ENCODE measurements around the gene ARX. TPM values are rescaled to one million over a fixed set of nuclear protein-coding genes. Genes with fewer than 3 reads are reported as not detected.

ARX gene
- total RNA-seq, 1 donor from 2014 or later = not detected

DNA sequence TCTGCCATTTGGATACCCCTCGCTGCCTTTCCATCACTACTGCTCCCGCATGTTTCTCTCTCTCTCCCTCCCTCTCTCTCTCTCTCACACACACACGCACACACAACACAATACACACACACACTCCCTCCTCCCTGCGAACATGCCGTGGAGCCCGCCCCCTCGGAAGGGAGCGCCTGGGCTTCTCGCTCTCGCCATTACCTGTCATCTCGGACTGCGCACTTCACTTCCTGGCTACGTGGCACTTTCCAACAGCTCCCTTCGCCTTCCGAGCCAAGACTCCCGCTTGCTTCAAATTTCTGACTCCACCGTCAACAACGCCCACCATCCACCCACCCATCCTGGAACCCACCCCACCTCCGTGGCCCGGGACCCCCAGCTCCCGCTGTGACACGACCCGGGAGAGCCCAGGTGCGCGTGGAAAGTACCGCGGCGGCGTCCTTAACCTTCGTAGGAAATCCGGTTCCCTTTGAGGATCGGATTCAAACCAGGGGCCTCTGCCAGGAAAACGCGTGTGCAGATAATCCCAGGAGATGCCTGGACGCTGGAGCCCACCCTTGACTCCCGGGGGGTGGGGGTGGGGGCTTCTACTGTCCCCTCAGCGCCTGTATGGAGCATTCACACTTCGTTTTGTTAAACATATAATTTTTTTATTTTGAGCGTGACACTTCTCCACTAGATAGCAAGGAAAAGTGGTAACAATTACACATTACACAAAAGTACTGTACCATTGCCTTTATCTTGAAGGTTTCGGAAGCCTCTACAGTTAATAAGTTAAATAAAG, 12.5 kb downstream of the ARX start:
- intact Hi-C loops (cut with micrococcal nuclease) = loop anchor here (5.0 kb wide), 1 partner anchor 1671 kb away; the partner anchor contains the start of gene PTCHD1

DNA sequence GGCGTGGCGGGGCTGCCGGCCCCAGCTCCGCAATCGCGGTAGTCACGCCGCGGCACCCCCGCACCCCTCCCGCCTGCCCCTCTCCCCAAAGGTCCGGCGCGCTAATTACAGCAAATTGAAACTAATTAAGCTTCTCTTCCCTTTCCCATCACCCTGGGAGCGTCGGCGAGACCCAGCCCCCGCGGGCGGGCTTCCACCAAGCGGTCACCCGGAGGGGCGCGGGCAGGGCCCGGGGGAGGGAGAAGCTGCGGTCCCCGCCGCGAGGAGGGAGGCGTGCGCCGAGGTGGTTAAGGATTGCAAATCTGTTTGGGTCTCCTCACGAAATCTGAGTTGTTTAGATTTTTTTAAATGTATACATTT, 13.1 kb downstream of the ARX start:
- intact Hi-C loops (cut with micrococcal nuclease) = loop anchor here (5.0 kb wide), 1 partner anchor 1670 kb away; the partner anchor contains the start of gene PTCHD1

DNA sequence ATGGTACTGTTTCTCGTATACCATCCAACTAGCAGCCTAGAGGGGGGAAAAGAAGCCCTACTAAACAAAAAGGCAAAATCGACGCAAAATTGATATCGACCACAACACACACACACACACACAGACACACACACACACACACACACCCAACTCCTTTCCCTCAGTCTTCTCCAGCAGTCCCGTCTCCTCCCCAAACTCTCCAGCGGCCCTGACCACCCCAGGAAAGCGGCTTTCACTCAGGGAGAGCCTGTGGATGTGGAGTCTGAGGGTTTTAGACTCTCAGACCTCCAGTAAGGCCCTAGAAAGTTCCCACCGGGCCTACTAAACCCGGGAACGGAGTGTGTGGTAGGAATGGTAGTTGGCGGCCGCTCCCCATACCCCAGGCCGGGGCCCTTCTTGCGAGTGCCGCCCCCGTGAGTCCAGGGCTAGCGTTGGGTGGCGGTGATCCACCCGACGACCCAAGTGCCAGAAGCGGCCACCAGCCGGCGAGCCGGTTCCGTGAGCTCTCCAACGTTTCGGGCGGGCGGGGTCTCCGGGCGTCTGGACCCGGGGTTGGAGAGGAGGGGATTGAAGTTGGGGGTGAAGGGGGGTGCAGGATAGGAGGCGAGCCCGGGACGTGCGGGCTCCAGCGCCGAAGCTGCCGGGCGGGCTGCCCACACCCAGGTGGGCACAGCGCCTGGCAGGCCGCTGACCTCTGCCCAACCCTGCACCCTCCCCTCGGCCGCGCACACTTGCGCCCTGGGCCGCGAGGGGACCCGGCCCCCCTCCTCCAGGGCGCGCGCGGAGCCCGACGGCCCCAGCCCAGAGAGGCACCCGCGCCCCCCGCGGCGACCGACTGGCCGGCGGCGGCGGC, 13.7 kb downstream of the ARX start:
- intact Hi-C loops (cut with micrococcal nuclease) = loop anchor here (5.0 kb wide), 1 partner anchor 1670 kb away; the partner anchor contains the start of gene PTCHD1

DNA sequence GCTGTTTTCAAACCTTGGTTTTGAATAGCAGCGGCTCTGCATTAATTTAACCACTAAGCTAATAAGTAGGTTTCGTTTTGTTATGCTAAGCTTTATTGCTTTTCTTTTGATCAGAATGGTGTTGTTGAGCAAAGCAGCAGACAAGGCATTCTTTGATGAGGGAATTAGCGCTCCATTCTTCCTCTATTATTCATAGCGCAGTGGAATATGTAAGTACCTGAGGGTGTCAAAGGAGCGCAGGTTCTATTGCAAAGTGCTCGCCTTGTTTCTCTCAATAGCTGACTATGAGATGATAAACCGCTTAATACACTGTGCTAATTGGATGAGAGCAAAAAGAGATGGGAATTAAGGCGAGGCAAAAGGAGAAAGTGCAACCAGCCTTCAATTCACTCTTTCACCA, 16.3 kb downstream of the ARX start:
- intact Hi-C loops (cut with micrococcal nuclease) = no loop called here

DNA sequence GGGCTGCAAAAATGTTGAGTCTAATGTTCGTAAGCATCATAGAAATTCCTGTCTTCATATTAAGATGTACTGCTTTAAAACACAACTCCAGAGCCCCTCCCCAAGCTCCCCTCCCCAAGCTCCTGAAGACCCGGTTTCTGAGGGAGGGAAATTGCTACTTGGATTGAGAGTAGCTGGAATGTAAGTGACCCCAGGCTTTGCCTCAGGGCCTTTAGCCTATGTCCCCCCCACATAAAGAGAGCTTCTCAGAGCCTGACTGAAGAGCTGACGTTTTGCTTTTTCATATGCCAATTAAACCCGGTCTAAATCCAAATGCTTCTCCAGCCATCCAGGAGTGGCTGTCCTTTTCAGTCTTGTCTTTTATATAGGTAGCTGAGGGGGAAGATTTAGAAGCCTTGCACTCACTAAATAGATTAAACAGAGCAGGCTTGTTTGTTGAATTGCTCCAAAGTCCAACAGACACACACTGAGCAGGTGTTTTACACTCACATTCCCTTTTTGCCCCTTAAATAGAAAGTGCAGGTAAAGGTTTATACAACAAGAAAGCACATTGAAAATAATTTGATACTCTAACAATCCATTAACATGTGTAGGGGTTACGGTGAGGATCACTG, 19.6 kb downstream of the ARX start:
- intact Hi-C loops (cut with micrococcal nuclease) = no loop called here

DNA sequence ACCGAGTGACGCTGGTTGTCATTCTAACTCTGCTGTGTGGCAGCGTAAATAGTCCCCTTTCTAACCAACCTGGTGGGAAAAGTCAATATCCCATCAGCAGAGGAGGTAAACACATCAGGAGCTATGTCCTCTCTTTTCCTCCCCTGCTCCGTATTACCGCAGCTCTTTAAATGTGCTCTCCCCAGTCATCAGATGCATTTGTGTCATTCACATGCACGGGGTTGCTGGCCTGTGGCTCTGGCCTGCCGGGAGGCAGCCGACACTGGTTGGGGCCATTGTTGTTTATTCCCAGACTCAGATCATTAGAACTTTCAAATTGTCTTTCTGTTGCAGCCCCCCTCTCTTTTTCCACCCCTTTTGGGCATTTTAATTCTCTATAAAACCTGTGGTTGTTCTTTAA, 21.9 kb downstream of the ARX start:
- intact Hi-C loops (cut with micrococcal nuclease) = no loop called here

DNA sequence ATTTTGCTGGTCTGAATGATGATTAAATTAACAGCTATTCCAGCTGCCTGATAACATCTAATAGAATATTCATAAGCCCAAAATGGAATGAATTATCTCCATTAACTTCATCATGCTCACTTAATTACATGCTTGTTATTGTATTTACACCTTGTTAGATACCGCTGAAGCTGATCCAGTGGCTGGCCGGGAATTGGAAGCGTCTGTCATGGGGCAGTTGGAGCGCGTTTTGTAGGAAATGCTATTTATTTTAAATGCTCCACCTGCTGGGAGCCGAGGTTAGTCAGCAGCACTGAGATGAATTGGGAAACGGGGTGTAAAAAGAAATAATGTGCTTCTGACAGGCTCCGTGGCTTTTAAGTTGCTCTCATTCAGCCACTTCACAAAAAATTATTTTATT, 25.2 kb downstream of the ARX start:
- intact Hi-C loops (cut with micrococcal nuclease) = no loop called here

DNA sequence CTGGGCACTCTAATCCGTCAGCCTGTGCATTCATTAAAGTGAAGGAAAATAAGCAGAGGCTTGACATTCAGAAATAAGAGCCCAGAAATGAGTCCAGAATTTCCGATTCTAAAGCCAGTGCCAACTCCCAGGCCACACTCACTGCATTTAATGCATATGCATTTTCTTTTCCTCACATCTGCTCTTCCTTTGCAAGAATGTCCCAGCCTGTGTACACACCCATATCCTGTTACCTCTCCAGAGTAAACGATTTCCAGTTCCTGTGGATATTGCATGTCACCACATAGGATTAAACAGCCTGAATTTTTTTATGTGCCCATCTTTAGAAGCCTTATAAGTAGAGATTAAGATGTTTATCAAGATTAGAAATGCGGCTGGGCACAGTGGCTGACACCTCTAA, 27.5 kb downstream of the ARX start:
- intact Hi-C loops (cut with micrococcal nuclease) = no loop called here

DNA sequence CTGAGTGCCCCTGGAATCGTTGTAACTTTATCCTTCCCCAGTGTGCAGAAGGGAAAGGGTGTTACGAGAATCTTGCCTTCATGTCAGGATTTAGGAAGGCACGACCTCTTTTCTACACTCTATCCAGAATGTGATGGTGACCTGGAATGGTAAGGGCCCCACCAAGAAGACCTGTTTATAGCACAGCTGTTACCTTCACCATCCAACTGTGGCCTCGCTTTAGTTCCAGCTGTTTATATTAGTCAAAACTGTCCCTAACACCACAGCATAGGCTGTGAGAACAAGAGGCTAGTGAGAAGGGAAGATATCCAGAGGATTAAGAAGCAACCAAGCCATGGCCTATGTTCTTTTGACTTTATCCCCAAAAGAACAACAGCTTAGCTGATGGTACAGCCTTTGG, 28.0 kb downstream of the ARX start:
- intact Hi-C loops (cut with micrococcal nuclease) = no loop called here

DNA sequence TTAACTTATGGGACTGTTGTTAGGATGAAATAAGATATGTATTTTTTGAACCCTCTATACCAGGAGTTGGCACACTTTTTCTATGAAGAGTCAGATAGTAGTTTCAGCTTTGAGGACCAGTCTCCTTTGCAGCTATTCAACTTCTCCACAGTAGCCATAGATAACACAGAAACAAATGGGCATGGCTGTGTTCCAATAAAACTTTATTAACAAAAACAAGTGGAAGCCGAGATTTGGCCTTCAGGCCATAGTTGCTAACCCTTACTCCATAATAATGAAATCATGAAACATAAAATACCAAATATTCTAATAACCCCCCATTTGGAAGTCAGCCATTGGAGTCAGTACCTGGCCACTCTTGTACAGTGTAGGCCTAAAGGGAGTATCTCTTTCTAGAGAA, 30.6 kb downstream of the ARX start:
- intact Hi-C loops (cut with micrococcal nuclease) = no loop called here

DNA sequence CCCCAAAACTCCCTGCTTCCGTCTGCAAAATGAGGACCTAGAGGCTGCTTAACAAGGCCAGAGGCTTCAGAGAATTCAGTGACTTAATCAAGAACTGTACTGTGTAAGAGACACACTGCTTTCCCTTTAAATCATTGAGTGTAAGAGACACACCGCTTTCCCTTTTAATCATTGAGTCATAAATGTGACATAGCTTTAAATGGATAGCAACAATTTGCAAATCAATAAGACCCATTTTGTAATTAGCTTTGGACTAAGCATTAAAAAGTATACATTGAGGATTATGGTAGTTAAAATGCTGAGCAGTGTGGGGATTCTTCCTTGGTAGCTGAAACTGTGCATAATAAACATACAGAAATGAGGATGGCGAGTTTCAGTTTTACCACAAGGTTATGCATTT, 31.8 kb downstream of the ARX start:
- intact Hi-C loops (cut with micrococcal nuclease) = no loop called here

DNA sequence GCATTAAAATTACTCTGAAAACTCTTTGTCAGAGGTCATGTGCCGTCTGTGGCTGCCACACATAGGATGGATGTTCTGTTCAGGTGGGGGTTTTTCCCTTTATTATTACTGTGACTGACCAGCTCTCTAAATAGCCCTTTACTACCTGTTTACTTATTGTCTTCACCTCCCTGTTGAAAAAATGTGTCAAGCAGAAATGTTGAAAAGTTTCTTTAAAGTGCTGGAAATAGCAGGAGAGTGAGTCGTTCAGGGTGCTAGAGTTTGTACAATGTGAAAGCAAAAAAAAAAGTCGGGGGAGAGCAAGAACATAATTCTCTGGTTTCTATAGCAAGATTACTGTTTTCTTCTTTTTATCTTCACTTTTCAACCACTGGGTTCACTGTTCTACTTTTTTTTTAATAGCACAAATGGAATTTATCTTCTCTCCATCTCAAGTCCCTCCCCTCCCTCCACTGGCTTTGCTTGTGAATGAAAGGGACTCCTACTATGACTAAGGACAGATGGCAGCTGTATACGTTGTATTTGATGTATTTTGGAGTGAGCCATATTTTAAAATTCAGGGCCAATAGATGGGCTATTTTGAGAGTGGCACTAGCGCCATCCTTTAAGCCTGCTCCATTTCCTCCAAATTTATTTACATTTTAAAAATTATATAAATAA, 33.3 kb downstream of the ARX start:
- intact Hi-C loops (cut with micrococcal nuclease) = no loop called here

DNA sequence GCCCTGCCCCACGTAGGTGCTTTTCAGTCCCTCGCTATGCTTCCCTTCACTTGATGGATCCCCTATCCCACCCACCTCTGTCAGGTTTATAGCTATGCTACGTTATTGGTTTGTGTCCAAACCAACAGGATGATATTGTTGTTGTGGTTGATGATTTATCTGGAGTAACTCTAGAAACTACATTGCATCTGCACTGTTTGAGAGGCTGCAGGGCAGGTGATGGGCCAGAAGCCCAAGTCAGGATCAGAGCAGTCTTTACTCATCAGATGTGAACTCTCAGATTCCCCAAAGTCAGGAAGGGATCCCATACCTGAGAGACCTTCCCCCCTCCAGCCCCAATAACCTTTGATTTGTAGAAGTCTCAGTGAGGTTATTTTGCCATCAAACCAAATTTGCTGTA, 34.7 kb downstream of the ARX start:
- intact Hi-C loops (cut with micrococcal nuclease) = no loop called here

DNA sequence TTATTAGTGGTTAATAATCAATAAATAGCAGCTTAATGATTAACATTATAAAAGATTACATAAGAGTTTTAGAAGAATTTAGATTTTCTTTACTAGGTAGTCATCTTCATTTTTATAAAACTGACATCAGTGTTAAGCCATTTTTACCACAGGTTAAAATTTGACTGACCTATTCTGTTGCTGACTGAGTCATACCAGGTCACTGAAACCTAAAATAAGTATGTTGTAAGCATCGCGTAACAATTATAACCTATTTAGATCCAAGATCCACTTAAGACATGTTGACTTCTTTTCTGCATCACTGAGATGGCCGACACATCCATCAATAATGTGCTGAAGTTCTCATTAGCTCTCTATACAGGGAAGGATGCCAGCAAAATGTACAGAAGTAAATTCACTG, 36.7 kb downstream of the ARX start:
- intact Hi-C loops (cut with micrococcal nuclease) = no loop called here

DNA sequence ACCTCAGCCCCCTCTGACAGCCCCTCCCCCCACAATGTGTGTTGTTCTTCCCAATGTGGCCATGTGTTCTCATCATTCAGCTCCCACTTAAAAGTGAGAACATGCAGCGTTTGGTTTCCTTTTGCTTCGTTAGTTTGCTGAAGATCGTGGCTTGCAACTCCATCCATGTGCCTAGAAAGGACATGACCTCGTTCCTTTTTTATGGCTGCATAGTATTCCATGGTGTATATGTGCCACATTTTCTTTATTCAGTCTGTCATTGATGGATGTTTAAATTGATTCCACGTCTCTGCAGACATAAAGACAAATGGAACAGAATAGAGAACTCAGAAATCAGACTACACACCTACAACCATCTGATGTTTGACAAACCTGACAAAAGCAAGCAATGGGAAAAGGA, 46.0 kb downstream of the ARX start:
- intact Hi-C loops (cut with micrococcal nuclease) = no loop called here

DNA sequence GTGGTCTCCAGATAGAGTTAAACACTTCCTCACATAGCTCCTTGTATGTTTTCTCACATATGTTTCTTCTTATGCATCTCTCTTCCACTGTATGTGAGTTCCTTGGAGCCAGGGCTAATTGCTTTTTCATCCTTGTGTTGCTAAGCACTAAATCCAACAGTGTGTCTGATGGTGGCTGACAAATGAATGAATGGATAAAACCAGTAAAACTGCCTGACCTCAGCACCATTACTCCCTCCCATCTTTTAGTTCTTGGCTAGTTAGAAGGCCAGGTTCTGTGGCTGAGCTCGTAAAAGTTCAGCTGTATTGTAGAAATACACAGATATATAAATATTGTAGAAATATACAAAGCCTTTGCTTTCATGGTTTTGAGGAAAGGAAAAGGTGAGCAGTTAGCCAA, 50.4 kb downstream of the ARX start:
- intact Hi-C loops (cut with micrococcal nuclease) = no loop called here

DNA sequence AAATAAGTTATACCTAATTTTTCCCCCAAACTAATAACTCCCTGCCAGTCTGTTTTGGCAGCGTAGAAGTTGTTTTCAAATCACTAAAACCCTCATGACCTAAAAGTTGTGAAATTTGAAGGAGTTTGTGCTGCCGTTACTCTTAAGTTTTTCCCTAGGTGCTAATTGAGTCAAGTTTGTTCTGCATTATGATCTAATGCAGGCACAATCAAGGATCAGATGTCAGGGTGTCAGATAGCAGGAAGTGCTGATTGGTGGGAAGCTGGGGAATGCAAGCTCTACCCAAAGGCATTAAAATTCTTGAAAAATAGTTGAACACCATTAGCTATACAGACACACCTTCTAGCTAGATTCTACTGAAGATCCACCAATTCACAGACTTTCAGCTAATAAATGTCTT, 51.9 kb downstream of the ARX start:
- intact Hi-C loops (cut with micrococcal nuclease) = no loop called here

DNA sequence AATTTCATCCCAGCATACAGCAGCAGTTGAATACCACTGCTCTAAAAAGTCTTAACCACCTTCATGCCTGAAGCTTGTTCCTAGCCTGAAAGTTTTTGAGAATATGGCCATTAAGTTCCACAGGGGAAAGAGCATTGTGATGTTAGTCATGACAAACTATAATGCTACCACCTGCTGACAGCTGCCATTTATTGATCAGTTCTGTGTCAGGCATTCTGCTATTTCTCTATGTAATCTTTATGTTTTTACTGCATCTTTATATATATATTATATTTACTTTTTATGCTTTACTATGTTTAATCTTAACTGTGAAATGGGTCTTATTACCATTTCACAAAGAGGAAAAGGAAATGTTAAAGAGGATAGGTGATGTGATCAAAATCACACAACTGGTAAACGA, 54.0 kb downstream of the ARX start:
- intact Hi-C loops (cut with micrococcal nuclease) = no loop called here

DNA sequence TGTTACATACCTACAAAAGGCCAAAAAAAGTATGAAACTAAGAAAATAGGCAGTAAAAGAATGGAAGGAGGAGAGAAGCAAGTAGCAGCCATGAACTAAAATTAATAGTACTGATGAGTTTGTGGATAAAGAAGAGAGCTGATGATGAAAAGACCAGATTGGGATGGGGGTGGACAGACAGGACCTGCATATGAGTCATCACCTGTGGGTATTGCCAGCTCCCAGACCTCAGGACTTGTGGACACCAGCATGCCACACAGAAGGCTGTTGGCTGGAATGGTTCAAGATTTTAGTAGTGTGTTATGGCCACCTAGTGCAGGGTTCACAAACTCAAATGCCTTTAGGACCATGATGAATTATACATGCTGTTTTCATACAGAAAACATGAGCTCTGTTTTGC, 58.9 kb downstream of the ARX start:
- intact Hi-C loops (cut with micrococcal nuclease) = no loop called here

DNA sequence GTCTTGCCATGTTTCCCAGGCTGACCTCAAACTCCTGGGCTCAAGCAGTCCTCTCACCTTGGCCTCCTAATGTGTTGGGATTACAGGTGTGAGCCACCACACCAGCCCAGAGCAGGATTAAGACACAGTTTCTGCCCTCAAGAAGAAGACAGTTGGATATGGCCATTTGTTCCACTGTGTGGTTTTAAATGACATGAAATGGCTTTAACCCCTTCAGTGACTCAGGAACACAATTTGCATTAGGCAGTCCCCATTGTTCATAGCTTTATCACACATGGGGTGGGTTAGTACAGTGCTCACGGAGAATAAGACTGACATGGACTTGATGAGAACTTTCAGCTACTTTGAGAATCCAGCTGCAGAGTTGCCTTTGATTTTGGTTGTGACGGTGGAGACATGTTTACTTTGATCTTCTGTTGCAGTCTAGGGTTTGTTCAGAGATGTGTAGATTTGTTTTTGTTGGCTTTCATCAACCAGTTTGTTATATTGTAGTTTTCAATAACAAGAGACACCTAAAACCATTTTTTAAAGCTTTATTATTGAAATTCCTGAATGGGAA, 60.3 kb downstream of the ARX start:
- intact Hi-C loops (cut with micrococcal nuclease) = no loop called here

DNA sequence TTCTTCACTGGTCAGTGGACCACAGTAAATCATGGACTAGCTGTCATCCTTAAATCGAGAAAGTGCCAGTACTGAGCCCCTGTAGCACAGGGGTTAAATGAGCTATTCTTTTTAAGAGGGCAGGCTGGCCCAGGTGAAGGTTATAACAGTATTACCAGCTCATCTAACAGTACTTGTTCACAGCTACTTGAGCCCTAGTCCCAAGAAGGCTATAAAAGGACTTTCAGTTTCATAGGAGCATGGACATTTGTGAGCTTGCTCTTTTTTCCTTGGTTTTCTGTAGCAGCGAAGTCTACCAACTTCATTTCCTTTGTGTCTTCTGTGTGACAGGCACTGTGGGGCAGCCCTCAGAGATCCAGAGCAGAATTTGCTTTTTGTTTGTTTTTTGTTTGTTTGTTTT, 61.0 kb downstream of the ARX start:
- intact Hi-C loops (cut with micrococcal nuclease) = no loop called here
